ENCODE data around the gene C9orf40. TPM values are rescaled to one million over a fixed set of nuclear protein-coding genes. Genes with fewer than 3 reads are reported as not detected.

The C9orf40 gene
- total RNA-seq, 2 donors from 2014 or later: 3.0 to 4.5 TPM

GRCh38 chr9:74973714-74974113 is 21.0 kb upstream of the C9orf40 start:
- Histone ChIP-seq H3K27ac (no peak overlapping the region), H3K36me3 (no peaks in the 10 kb centered on the region), H3K4me1 (ENCODE audit: control insufficient read depth in 1 of 2, low read depth in 2 of 2) (no peaks in the 10 kb centered on the region), H3K4me3 (no peak overlapping the region), H3K9me3 (peaks cover 10% of the 10 kb centered on the region), H3K27me3 (replicated peaks; ENCODE audit: insufficient read depth) (no peaks in the 10 kb centered on the region)
- ATAC-seq (ENCODE audit: insufficient number of reproducible peaks, low FRiP score, low read depth) (no peak), DNase-seq (ENCODE audit: low spot score) (no peak)
- TF ChIP-seq CTCF (IDR thresholded peaks at IDR 0.05): no peak

- ATAC-seq (ENCODE audit: insufficient number of reproducible peaks, low FRiP score, low read depth): no peak
- no peaks in the 10 kb centered on the region for H3K36me3 ChIP-seq
Observed at GRCh38 chr9:74963056-74963455, 10.3 kb upstream of the C9orf40 start.

GRCh38 chr9:74961496-74961895 is 8.8 kb upstream of the C9orf40 start:
- no peak for TF ChIP-seq CTCF (IDR thresholded peaks at IDR 0.05)
- peaks cover 13% of the 10 kb centered on the region for H3K9me3 ChIP-seq
- no peak for DNase-seq (ENCODE audit: low spot score)
- H3K36me3 ChIP-seq: no peaks in the 10 kb centered on the region
- no peaks in the 10 kb centered on the region for H3K4me1 ChIP-seq (ENCODE audit: control insufficient read depth in 1 of 2, low read depth in 2 of 2)
- ATAC-seq (ENCODE audit: insufficient number of reproducible peaks, low FRiP score, low read depth): no peak
- no peak overlapping the region for H3K27ac ChIP-seq
- H3K27me3 ChIP-seq (replicated peaks; ENCODE audit: insufficient read depth): no peaks in the 10 kb centered on the region
- no peak overlapping the region for H3K4me3 ChIP-seq

More at GRCh38 chr9:74963056-74963455, 10.3 kb upstream of the C9orf40 start:
- Histone ChIP-seq H3K27ac (no peak overlapping the region), H3K4me1 (ENCODE audit: control insufficient read depth in 1 of 2, low read depth in 2 of 2) (no peaks in the 10 kb centered on the region), H3K9me3 (peaks cover 13% of the 10 kb centered on the region), H3K4me3 (no peak overlapping the region), H3K27me3 (replicated peaks; ENCODE audit: insufficient read depth) (no peaks in the 10 kb centered on the region)
- no peak for TF ChIP-seq CTCF (IDR thresholded peaks at IDR 0.05)
- DNase-seq (ENCODE audit: low spot score): no peak

- Histone ChIP-seq H3K4me3 (no peak overlapping the region), H3K9me3 (peaks cover 13% of the 10 kb centered on the region), H3K27ac (no peak overlapping the region), H3K4me1 (ENCODE audit: control insufficient read depth in 1 of 2, low read depth in 2 of 2) (no peaks in the 10 kb centered on the region), H3K27me3 (replicated peaks; ENCODE audit: insufficient read depth) (no peaks in the 10 kb centered on the region), H3K36me3 (no peaks in the 10 kb centered on the region)
- no peak for TF ChIP-seq CTCF (IDR thresholded peaks at IDR 0.05)
- DNase-seq (ENCODE audit: low spot score) (no peak), ATAC-seq (ENCODE audit: insufficient number of reproducible peaks, low FRiP score, low read depth) (no peak)
Observed at GRCh38 chr9:74960561-74960960, 7.8 kb upstream of the C9orf40 start.

GRCh38 chr9:74958587-74958986 is 5.9 kb upstream of the C9orf40 start:
- Histone ChIP-seq H3K36me3 (no peaks in the 10 kb centered on the region), H3K9me3 (peaks cover 13% of the 10 kb centered on the region), H3K4me3 (no peak overlapping the region), H3K4me1 (ENCODE audit: control insufficient read depth in 1 of 2, low read depth in 2 of 2) (no peaks in the 10 kb centered on the region), H3K27me3 (replicated peaks; ENCODE audit: insufficient read depth) (no peaks in the 10 kb centered on the region), H3K27ac (no peak overlapping the region)
- no peak for TF ChIP-seq CTCF (IDR thresholded peaks at IDR 0.05)
- ATAC-seq (ENCODE audit: insufficient number of reproducible peaks, low FRiP score, low read depth) (no peak), DNase-seq (ENCODE audit: low spot score) (no peak)

Data from thoracic aorta (tissue), 2 donors.